GM18873 (cell line): ENCODE measurements around the gene A3GALT2.

Experiments
- ATAC-seq: cut with Tn5 transposase; IDR thresholded peaks from one replicate; pipeline ENCODE4 v1.9.1; 2021; ENCODE audit warnings: mild to moderate bottlenecking, moderate library complexity, moderate number of reproducible peaks; ENCODE audit not compliant: unreplicated experiment, low FRiP score

The A3GALT2 gene

DNA sequence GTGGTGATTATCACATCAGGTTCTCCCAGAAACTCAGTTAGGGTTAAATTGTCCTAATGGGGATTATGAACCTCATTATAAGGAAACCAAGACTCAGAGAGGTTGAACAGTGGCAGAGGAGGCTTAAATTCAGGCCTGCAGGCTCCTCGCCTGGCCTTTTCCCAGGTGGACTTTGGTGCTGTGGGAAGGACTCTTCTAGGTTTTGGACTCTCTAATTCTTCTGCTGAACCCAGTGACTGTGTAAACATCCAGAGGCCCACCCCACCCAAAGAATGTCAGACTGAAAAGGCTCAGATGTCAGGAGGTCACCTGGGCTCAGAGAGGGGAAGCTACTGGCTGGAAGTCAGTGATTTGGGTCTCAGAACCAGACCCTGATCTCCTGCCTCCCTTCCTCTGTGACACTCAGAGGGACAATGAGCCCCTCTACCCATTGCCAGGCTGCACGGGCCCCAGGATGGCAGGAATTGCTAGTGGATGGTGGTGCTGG, 62.1 kb downstream of the A3GALT2 start:
- ATAC-seq = no peak

DNA sequence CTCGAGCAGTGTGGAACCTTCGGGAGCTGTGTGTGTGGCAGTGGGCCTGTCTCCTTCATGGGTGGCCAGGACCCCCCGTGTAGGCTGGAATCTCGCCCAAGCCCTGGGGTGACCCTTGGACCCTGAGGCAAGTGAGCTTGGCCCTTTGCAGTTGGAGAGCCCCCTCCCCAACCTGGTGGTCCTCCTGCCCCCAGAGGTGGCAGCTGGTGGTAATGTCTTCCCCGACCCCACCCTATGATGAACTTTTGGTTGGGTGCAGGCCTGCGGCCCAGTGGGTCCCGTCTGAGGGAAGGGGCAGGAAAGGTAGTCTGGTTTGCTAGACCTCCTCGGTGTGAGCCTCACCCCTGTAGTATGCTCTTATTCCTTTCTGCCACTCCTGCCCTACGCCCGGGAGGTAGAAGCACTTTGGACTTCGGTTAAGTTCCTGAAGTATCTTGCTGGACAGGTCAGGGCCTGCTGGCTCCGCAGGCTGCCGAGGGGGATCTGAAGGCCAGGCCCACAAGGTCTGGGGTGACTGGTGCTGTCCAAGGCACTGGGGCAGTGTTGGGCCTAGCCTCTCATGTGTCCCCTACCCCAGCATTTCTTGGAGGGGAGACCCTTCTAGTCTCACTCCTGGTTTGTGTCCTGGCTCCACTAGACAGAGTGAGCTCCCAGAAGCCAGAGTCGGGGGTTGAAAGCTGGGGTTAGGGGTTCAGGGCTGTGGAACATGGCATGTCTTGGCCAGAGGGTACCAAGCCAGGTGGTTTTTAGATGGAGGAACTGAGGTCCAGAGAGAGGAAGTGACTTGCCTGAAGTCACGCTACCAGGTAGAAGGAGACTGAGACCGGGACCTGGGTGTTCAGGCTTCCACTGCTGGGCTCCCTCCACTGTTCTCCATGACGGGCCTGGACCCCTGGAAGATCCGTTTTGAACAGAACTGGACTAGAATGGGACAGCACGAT, 62.9 kb downstream of the A3GALT2 start:
- ATAC-seq = no peak

GRCh38 chr1:33257207-33257771, 63.6 kb downstream of the A3GALT2 start:
- no peak for ATAC-seq
